ENCODE data around the gene RXRA. TPM values are rescaled to one million over a fixed set of nuclear protein-coding genes. Genes with fewer than 3 reads are reported as not detected.

RXRA gene
- total and polyA plus RNA-seq, 2 of the 4 experiments (the other 2 are of a cell fraction): 7.5 to 17.9 TPM

DNA sequence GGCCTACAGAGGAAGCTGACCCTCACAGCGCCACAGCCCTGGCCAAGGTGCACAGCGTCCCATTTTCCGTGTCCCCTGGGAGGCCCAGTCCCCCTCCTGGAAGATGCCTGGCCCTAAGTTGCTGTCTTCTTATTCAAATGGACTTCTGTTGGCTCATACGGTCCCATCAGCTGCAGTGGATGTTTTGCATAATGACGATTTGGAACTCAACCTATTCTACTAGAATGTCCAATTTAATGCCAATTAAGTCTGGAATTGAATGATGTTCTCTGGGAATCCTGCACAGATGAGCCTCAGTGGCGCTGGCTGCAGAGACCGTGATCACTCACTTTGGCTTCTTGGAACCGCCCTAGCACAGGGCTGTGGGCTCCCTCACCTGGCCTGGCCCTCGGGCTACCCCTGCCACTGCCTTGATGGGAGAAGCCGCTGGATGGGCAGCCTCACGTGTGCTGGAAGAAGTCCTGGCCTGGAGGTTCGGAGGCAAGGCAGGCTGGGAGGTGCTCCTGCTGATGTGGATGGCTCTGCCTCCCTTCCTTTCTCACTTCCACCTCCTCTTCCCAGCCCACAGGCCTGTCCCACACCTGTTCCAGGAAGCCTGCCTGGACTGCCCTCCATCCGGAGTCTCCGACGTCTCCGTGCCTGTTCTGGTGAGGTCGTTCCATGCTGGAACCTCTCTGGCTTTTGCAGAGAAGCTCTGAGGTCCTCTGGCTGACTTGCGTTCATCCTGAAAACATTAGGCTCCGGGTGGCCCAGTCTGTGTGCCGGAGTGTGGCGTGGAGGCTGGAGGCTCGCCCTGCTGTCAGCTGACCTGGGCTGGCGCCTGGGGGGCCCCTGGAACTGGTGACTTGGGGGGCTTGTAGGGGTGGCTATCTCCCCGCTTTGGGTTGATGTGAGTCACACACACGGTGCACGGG lies 147.1 kb downstream of the RXRA start:
- ChIA-PET CTCF (interaction anchor here (0.8 to 1.1 kb wide), 2 partner anchors 15 to 24 kb away, joined by 3 read pairs; no protein-coding TSS in a partner anchor), POLR2A (ENCODE audit: unreplicated experiment) (no interaction called here)
- Histone ChIP-seq H3K4me1 (ENCODE audit: control insufficient read depth, insufficient read depth, low read length) (peaks cover 26% of the 10 kb centered on the region), H2AFZ (replicated peaks; ENCODE audit: low read length, poor library complexity) (peak overlapping the region; percentile 85), H3K79me1 (ENCODE audit: low read depth in 1 of 2, low read length in 2 of 2) (no peaks in the 10 kb centered on the region), H4K20me1 (ENCODE audit: insufficient read depth, low read length) (no peaks in the 10 kb centered on the region), H3K4me2 (ENCODE audit: low read depth, low read length) (no peak overlapping the region), H2BK20ac (ENCODE audit: low read depth, low read length) (peak overlapping the region; percentile 51; the same call in 1 of the 2 replicates), H3K18ac (ENCODE audit: low read depth, low read length) (no peak overlapping the region; the same call in 1 of the 2 replicates), H3K23ac (ENCODE audit: low read depth, low read length) (no peak overlapping the region), H2AK5ac (ENCODE audit: low read depth, low read length) (peak overlapping the region; percentile 88; the same call in 1 of the 2 replicates), H3K27ac (ENCODE audit: insufficient read depth, low read length) (no peak overlapping the region), H2BK120ac (ENCODE audit: low read depth, low read length) (peak overlapping the region; percentile 85), H4K91ac (ENCODE audit: insufficient read depth, low read depth, low read length) (peak overlapping the region; percentile 90), H2BK15ac (ENCODE audit: low read depth, low read length) (peak overlapping the region; percentile 77; the same call in 1 of the 3 replicates), H3K36me3 (ENCODE audit: control insufficient read depth, insufficient read depth, low read length) (no peaks in the 10 kb centered on the region), H4K8ac (ENCODE audit: low read depth in 2 of 2, low read length in 2 of 2) (peak overlapping the region; percentile 71 to 93; a peak in 2 of 4 replicates), H3K27me3 (ENCODE audit: control insufficient read depth, insufficient read depth, low read length) (no peaks in the 10 kb centered on the region), H3K4ac (ENCODE audit: low read depth, low read length) (peak overlapping the region; percentile 95; the same call in 1 of the 2 replicates), H3K14ac (replicated peaks; ENCODE audit: low read depth, low read length) (peak overlapping the region; percentile 43; the same call in 1 of the 2 replicates), H3K9ac (ENCODE audit: low read depth, low read length) (no peak overlapping the region), H2AK9ac (replicated peaks; ENCODE audit: low read depth, low read length, poor library complexity) (peak overlapping the region; percentile 83), H3K9me3 (ENCODE audit: control insufficient read depth, insufficient read depth, low read length) (no peaks in the 10 kb centered on the region), H3K4me3 (ENCODE audit: insufficient read depth, low read depth, low read length) (no peak overlapping the region), H3K56ac (ENCODE audit: extremely low read depth, insufficient read depth, low read length) (no peak overlapping the region; the same call in 1 of the 2 replicates), H4K5ac (ENCODE audit: low read depth, low read length) (peak overlapping the region; percentile 36; the same call in 1 of the 2 replicates), H2BK5ac (ENCODE audit: low read depth, low read length, poor library complexity, severe bottlenecking) (peak overlapping the region; percentile 11), H3K9me1 (ENCODE audit: insufficient read depth, low read length) (0 out of 2 replicates have a peak, but pooled peaks cover 7% of the 10 kb centered on the region)
- TF ChIP-seq FOS (IDR thresholded peaks at IDR 0.05; ENCODE audit: low read depth, low read length): no peak
- no peak for TF ChIP-seq CEBPB (IDR thresholded peaks at IDR 0.05; ENCODE audit: low read depth, low read length)
- TF ChIP-seq, protein P1, sequence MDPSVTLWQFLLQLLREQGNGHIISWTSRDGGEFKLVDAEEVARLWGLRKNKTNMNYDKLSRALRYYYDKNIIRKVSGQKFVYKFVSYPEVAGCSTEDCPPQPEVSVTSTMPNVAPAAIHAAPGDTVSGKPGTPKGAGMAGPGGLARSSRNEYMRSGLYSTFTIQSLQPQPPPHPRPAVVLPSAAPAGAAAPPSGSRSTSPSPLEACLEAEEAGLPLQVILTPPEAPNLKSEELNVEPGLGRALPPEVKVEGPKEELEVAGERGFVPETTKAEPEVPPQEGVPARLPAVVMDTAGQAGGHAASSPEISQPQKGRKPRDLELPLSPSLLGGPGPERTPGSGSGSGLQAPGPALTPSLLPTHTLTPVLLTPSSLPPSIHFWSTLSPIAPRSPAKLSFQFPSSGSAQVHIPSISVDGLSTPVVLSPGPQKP (IDR thresholded peaks at IDR 0.05; ENCODE audit: borderline replicate concordance, low read depth, low read length): no peak
- TF ChIP-seq, protein P2, sequence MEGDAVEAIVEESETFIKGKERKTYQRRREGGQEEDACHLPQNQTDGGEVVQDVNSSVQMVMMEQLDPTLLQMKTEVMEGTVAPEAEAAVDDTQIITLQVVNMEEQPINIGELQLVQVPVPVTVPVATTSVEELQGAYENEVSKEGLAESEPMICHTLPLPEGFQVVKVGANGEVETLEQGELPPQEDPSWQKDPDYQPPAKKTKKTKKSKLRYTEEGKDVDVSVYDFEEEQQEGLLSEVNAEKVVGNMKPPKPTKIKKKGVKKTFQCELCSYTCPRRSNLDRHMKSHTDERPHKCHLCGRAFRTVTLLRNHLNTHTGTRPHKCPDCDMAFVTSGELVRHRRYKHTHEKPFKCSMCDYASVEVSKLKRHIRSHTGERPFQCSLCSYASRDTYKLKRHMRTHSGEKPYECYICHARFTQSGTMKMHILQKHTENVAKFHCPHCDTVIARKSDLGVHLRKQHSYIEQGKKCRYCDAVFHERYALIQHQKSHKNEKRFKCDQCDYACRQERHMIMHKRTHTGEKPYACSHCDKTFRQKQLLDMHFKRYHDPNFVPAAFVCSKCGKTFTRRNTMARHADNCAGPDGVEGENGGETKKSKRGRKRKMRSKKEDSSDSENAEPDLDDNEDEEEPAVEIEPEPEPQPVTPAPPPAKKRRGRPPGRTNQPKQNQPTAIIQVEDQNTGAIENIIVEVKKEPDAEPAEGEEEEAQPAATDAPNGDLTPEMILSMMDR (conservative IDR thresholded peaks at IDR 0.05; ENCODE audit: low read depth, low read length): no peak
- no peak for TF ChIP-seq MAZ (IDR thresholded peaks at IDR 0.05; ENCODE audit: borderline replicate concordance, low read depth, low read length)
- TF ChIP-seq RFX5 (IDR thresholded peaks at IDR 0.05; ENCODE audit: low read depth, low read length): no peak
- no peak for TF ChIP-seq MXI1 (IDR thresholded peaks at IDR 0.05; ENCODE audit: borderline replicate concordance, low read depth, low read length)
- TF ChIP-seq NFE2L2 (IDR thresholded peaks at IDR 0.05; ENCODE audit: low read depth, low read length): no peak
- TF ChIP-seq RAD21 (IDR thresholded peaks at IDR 0.05; ENCODE audit: low read length): no peak
- TF ChIP-seq BHLHE40 (IDR thresholded peaks at IDR 0.05; ENCODE audit: low read depth, low read length): no peak
- no peak for TF ChIP-seq RCOR1 (IDR thresholded peaks at IDR 0.05; ENCODE audit: insufficient replicate concordance, low read length)
- no peak for TF ChIP-seq SMC3 (IDR thresholded peaks at IDR 0.05; ENCODE audit: low read depth, low read length)
- TF ChIP-seq POLR2A (IDR thresholded peaks at IDR 0.05; ENCODE audit: low read depth, low read length): no peak
- no peak for TF ChIP-seq CHD1 (IDR thresholded peaks at IDR 0.05; ENCODE audit: low read depth, low read length)
- TF ChIP-seq MAFK (IDR thresholded peaks at IDR 0.05; ENCODE audit: low read depth, low read length): no peak
- intact Hi-C loops (cut with micrococcal nuclease) (no loop called here), dilution Hi-C loops (cut with HindIII; ENCODE audit: low sequenced_read_pairs, unreplicated experiment) (no loop called here), in situ Hi-C loops (cut with MboI; ENCODE audit: low sequenced_read_pairs) (no loop called here)
- 76% methylated on average over 16 of the region's 26 CpGs; no CpG with 5 or more reads in 1 of the 2 experiments for WGBS, 2 experiments (ENCODE audit: extremely low coverage in 2 of 2, insufficient read length in 1 of 2)
- BruUV-seq (replicated peaks): no TSS peak
- no peak for ATAC-seq (ENCODE audit: low read depth)
- DNase-seq: no peak
